Measurements from ENCODE around the gene CNTN5. TPM values are rescaled to one million over a fixed set of nuclear protein-coding genes. Genes with fewer than 3 reads are reported as not detected.

Gene CNTN5
- total and polyA plus RNA-seq, 2 donors (not counting 1 experiment from before 2014, with no cell fraction given), result not detected

GRCh38 chr11:99593197-99593596 is 572.4 kb downstream of the CNTN5 start:
- Histone ChIP-seq H3K4me2 (replicated peaks; ENCODE audit: low read depth, low read length, poor library complexity, severe bottlenecking) (no peak overlapping the region), H3K4me3 (ENCODE audit: control extremely low read depth in 1 of 5, extremely low read depth in 1 of 5, insufficient read depth in 1 of 5, low read depth in 2 of 5, low read length in 4 of 5) (no peak overlapping the region), H2AFZ (ENCODE audit: insufficient read depth, low read depth, low read length, poor library complexity, severe bottlenecking) (no peak overlapping the region), H3K9me3 (ENCODE audit: control extremely low read depth in 1 of 3, control insufficient read depth in 2 of 3, insufficient read depth in 1 of 3, low read length in 2 of 3) (no peaks in the 10 kb centered on the region), H4K20me1 (ENCODE audit: control insufficient read depth, insufficient read depth, low read length, poor library complexity, severe bottlenecking) (no peaks in the 10 kb centered on the region), H3K27me3 (replicated peaks in 1 of 4; ENCODE audit: control extremely low read depth in 1 of 4, control insufficient read depth in 3 of 4, insufficient read depth in 4 of 4, low read length in 3 of 4) (no peaks in the 10 kb centered on the region), H3K9ac (ENCODE audit: low read length) (no peak overlapping the region), H3K79me2 (ENCODE audit: control insufficient read depth, insufficient read depth, low read length) (no peaks in the 10 kb centered on the region), H3K36me3 (replicated peaks in 1 of 2; ENCODE audit: control extremely low read depth in 1 of 2, control insufficient read depth in 1 of 2, extremely low read depth in 1 of 2, insufficient read depth in 2 of 2, low read length in 1 of 2) (no peaks in the 10 kb centered on the region), H3K27ac (ENCODE audit: low read length in 2 of 2) (no peak overlapping the region), H3K4me1 (ENCODE audit: control insufficient read depth in 2 of 2, insufficient read depth in 2 of 2, low read length in 2 of 2) (no peaks in the 10 kb centered on the region)
- Mint-ChIP-seq H3K4me1 (no peaks in the 10 kb centered on the region), H3K27ac (no peak overlapping the region), H3K27me3 (no peaks in the 10 kb centered on the region), H3K9me3 (ENCODE audit: insufficient read depth) (no peaks in the 10 kb centered on the region), H3K4me3 (no peak overlapping the region)
- ChIA-PET CTCF (no interaction called here), POLR2A (no interaction called here)
- no CpG with 5 or more reads among the region's 1 CpG for WGBS (ENCODE audit: insufficient coverage)
- ATAC-seq (ENCODE audit: low read depth) (no peak), DNase-seq (no peak)
- TF ChIP-seq CTCF (IDR thresholded peaks at IDR 0.05), result no peak
- no peak for TF ChIP-seq EZH2 (IDR thresholded peaks at IDR 0.05; ENCODE audit: borderline replicate concordance, insufficient read depth, low read depth, low read length, poor library complexity, severe bottlenecking)
- intact Hi-C loops (cut with micrococcal nuclease), result no loop called here

- no peaks in the 10 kb centered on the region for H3K4me1 Mint-ChIP-seq
- no peak overlapping the region for H3K4me3 Mint-ChIP-seq
- H3K9me3 Mint-ChIP-seq (ENCODE audit: insufficient read depth), result peaks cover 2% of the 10 kb centered on the region
- no peak overlapping the region for H3K4me3 ChIP-seq (ENCODE audit: control extremely low read depth in 1 of 5, extremely low read depth in 1 of 5, insufficient read depth in 1 of 5, low read depth in 2 of 5, low read length in 4 of 5)
- H2AFZ ChIP-seq (ENCODE audit: insufficient read depth, low read depth, low read length, poor library complexity, severe bottlenecking), result no peak overlapping the region
- no peaks in the 10 kb centered on the region for H4K20me1 ChIP-seq (ENCODE audit: control insufficient read depth, insufficient read depth, low read length, poor library complexity, severe bottlenecking)
- ChIA-PET CTCF (no interaction called here), POLR2A (no interaction called here)
- no peaks in the 10 kb centered on the region for H3K36me3 ChIP-seq (replicated peaks in 1 of 2; ENCODE audit: control extremely low read depth in 1 of 2, control insufficient read depth in 1 of 2, extremely low read depth in 1 of 2, insufficient read depth in 2 of 2, low read length in 1 of 2)
- no CpG with 5 or more reads among the region's 1 CpG for WGBS (ENCODE audit: insufficient coverage)
- no peaks in the 10 kb centered on the region for H3K4me1 ChIP-seq (ENCODE audit: control insufficient read depth in 2 of 2, insufficient read depth in 2 of 2, low read length in 2 of 2)
- TF ChIP-seq CTCF (IDR thresholded peaks at IDR 0.05) (no peak), EZH2 (IDR thresholded peaks at IDR 0.05; ENCODE audit: borderline replicate concordance, insufficient read depth, low read depth, low read length, poor library complexity, severe bottlenecking) (no peak)
- no peaks in the 10 kb centered on the region for H3K27me3 ChIP-seq (replicated peaks in 1 of 4; ENCODE audit: control extremely low read depth in 1 of 4, control insufficient read depth in 3 of 4, insufficient read depth in 4 of 4, low read length in 3 of 4)
- H3K79me2 ChIP-seq (ENCODE audit: control insufficient read depth, insufficient read depth, low read length), result no peaks in the 10 kb centered on the region
- H3K27ac Mint-ChIP-seq, result no peak overlapping the region
- H3K27me3 Mint-ChIP-seq, result no peaks in the 10 kb centered on the region
- H3K9me3 ChIP-seq (ENCODE audit: control extremely low read depth in 1 of 3, control insufficient read depth in 2 of 3, insufficient read depth in 1 of 3, low read length in 2 of 3), result no peaks in the 10 kb centered on the region
- no peak overlapping the region for H3K4me2 ChIP-seq (replicated peaks; ENCODE audit: low read depth, low read length, poor library complexity, severe bottlenecking)
- DNase-seq (no peak), ATAC-seq (ENCODE audit: low read depth) (no peak)
- intact Hi-C loops (cut with micrococcal nuclease), result no loop called here
- H3K9ac ChIP-seq (ENCODE audit: low read length), result no peak overlapping the region
- no peak overlapping the region for H3K27ac ChIP-seq (ENCODE audit: low read length in 2 of 2)
These were observed 580.4 kb downstream of the CNTN5 start for GRCh38 chr11:99601179-99601578.

All from B cell (primary cell).